Activated T-helper 1 cell treated with anti-CD3 and anti-CD28 coated beads, Interleukin-12 subunit alpha, Interleukin-12 subunit beta, Interleukin-2, Interleukin-4 antibody, amounts not matched to agents 30 ng/mL and 10 ng/mL and 1 ng/mL, durations not matched to agents 14 hours and 24 hours and 36 hours (primary cell): ENCODE data around the gene CCNY. TPM values are rescaled to one million over a fixed set of nuclear protein-coding genes. Genes with fewer than 3 reads are reported as not detected.

ENCODE experiments used
- DNase-seq: peaks from one replicate; pipeline ENCODE4 v3.0.0; 2021; ENCODE audit warnings: low spot score
- H3K27ac Mint-ChIP-seq: one replicate; pipeline ENCODE4 v1.8.0; 2021; ENCODE audit warnings: mild to moderate bottlenecking, mixed read lengths
- H3K27me3 Mint-ChIP-seq: one replicate; pipeline ENCODE4 v1.8.0; 2022; ENCODE audit warnings: mild to moderate bottlenecking, moderate library complexity, mixed read lengths; ENCODE audit not compliant: insufficient read depth
- H3K36me3 Mint-ChIP-seq: one replicate; pipeline ENCODE4 v1.8.0; 2021; ENCODE audit warnings: low read depth, mixed read lengths
- H3K4me1 Mint-ChIP-seq: one replicate; pipeline ENCODE4 v1.8.0; 2021; ENCODE audit warnings: low read depth, mixed read lengths
- H3K4me3 Mint-ChIP-seq: one replicate; pipeline ENCODE4 v1.8.0; 2021; ENCODE audit warnings: mild to moderate bottlenecking, moderate library complexity, mixed read lengths
- H3K9me3 Mint-ChIP-seq: one replicate; pipeline ENCODE4 v1.8.0; 2021; ENCODE audit warnings: mixed read lengths
- intact Hi-C: fragments of 100-400 bp; cut with micrococcal nuclease; formaldehyde crosslinking; loops from one replicate; pipeline ENCODE4 v1.15.1; 2024
- total RNA-seq: library from RNA; stranded (reverse); gene quantifications from 2 replicates; pipeline ENCODE4 v1.2.3, GENCODE V29; 2022

CCNY gene
- total RNA-seq, 1 donor from 2014 or later: 71.0 TPM

GRCh38 chr10:35612385-35613106, 276.2 kb downstream of the CCNY start:
- no peak overlapping the region for H3K4me3 Mint-ChIP-seq
- peaks cover 15% of the 10 kb centered on the region for H3K27me3 Mint-ChIP-seq
- H3K9me3 Mint-ChIP-seq: peaks cover 4% of the 10 kb centered on the region
- intact Hi-C loops: no loop called here
- no peak for DNase-seq
- peaks cover 1% of the 10 kb centered on the region for H3K4me1 Mint-ChIP-seq
- H3K36me3 Mint-ChIP-seq: no peaks in the 10 kb centered on the region
- H3K27ac Mint-ChIP-seq: no peak overlapping the region

GRCh38 chr10:35613107-35613440, 276.8 kb downstream of the CCNY start:
- Mint-ChIP-seq H3K4me3 (no peak overlapping the region), H3K36me3 (no peaks in the 10 kb centered on the region), H3K27ac (no peak overlapping the region), H3K9me3 (peaks cover 4% of the 10 kb centered on the region), H3K27me3 (peaks cover 15% of the 10 kb centered on the region), H3K4me1 (no peaks in the 10 kb centered on the region)
- intact Hi-C loops: no loop called here
- no peak for DNase-seq

DNA sequence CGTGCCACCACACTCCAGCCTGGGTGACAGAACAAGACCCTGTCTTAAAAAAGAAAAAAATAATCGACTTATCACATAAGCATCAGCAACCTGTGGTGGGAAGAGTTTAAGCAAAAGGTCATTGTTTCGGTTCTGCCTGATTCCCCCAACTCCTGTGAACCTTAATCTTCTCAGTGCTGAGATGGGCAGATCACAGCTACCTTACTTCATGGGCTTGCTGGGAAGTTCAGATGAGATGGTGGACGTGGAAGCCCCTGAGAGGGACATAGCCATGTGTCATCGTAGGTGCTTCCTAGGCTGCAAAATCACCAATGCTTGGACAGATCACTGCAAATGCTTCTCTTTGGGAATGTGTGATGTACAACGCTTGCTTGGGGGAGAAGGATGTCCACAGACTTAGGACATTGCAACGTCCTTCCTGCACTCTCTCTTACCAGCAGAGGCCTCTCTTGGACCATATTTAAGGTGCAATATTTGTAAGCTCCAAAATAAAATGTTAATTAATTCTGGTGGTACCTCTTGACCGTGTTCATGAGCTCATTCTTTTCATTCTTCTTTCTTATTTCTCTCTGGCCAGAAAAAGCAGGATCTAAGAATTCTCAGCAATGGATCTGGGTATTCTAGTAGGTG, 277.4 kb downstream of the CCNY start:
- H3K9me3 Mint-ChIP-seq: peaks cover 4% of the 10 kb centered on the region
- intact Hi-C loops: no loop called here
- H3K27ac Mint-ChIP-seq: no peak overlapping the region
- no peak overlapping the region for H3K4me3 Mint-ChIP-seq
- H3K36me3 Mint-ChIP-seq: no peaks in the 10 kb centered on the region
- H3K27me3 Mint-ChIP-seq: peaks cover 12% of the 10 kb centered on the region
- no peaks in the 10 kb centered on the region for H3K4me1 Mint-ChIP-seq
- no peak for DNase-seq

- intact Hi-C loops: no loop called here
- Mint-ChIP-seq H3K27me3 (peaks cover 11% of the 10 kb centered on the region), H3K36me3 (no peaks in the 10 kb centered on the region), H3K27ac (no peak overlapping the region), H3K9me3 (peaks cover 4% of the 10 kb centered on the region), H3K4me3 (no peak overlapping the region), H3K4me1 (no peaks in the 10 kb centered on the region)
- DNase-seq: no peak
These were observed 278.0 kb downstream of the CCNY start for GRCh38 chr10:35614312-35614711.

Other genes with a start within 250 kb of the CCNY start
- gene CUL2, start 246.2 kb upstream of the CCNY start, total RNA-seq: 49.8 and 50.5 TPM in 2 replicates
- 101 and 106 TPM in 2 replicates for gene CREM, start 209.7 kb upstream of the CCNY start, total RNA-seq